ENCODE measurements around the gene ATP1A1. TPM values are rescaled to one million over a fixed set of nuclear protein-coding genes. Genes with fewer than 3 reads are reported as not detected.

The ATP1A1 gene
- polyA plus RNA-seq, 1 donor: 104 TPM

DNA sequence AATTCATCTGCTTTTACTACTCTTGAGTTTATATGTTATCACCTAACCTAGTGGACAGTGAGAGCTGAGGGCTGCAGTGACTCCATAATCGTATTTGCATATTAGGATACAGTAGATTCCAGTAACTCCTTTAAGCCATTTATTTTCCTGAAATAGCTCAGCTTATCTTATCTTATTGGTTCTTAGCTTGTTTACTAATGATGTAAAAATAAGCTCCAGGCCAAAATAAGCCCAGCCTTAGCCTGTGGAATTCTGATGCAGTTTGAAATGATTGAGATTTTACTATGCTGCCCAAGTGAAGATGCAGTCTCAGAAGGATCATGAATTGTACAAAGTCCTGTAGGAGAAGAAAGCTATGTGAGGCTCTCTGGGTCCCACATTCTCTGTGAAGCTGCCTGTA lies 18.1 kb downstream of the ATP1A1 start:
- no peak for DNase-seq (ENCODE audit: low read depth)

- DNase-seq (ENCODE audit: low read depth): no peak
Observed at GRCh38 chr1:116392717-116393404, 19.8 kb downstream of the ATP1A1 start.

- no peak for DNase-seq (ENCODE audit: low read depth)
Observed at GRCh38 chr1:116393792-116394191, 20.7 kb downstream of the ATP1A1 start.

DNA sequence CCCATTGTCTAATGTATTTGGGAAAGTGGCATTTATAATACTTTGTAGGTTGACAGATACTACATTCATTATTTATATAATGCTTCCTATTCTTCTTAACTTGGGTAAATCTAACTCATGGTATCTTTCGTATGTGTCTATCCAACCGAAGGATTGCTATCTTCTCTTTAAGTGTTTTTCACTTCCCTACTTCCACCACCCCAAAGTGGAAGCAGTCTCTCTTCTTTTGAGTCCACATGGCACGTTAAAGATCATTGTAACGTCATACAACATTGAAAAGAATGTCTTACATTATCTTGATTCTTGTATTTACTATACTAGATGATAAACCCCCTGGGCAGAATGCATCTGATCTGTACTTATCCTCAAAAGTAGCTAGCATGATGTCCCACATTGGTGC lies 21.2 kb downstream of the ATP1A1 start:
- DNase-seq (ENCODE audit: low read depth): no peak

- no peak for DNase-seq (ENCODE audit: low read depth)
Observed at GRCh38 chr1:116396769-116397168, 23.7 kb downstream of the ATP1A1 start.

- DNase-seq (ENCODE audit: low read depth): no peak
Observed at GRCh38 chr1:116397728-116398127, 24.7 kb downstream of the ATP1A1 start.

DNA sequence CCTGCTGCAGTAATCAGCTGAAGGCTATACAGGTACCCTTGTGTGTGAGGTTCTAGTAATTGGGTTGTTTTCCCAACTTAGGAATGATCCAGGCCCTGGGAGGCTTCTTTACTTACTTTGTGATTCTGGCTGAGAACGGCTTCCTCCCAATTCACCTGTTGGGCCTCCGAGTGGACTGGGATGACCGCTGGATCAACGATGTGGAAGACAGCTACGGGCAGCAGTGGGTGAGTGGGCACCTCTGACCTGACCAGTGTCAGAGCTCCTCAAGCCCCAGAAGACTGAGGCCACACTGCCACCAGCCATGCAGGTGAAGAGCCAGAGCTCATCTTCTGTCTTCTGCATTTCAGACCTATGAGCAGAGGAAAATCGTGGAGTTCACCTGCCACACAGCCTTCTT lies 27.7 kb downstream of the ATP1A1 start:
- no peak for DNase-seq (ENCODE audit: low read depth)

DNA sequence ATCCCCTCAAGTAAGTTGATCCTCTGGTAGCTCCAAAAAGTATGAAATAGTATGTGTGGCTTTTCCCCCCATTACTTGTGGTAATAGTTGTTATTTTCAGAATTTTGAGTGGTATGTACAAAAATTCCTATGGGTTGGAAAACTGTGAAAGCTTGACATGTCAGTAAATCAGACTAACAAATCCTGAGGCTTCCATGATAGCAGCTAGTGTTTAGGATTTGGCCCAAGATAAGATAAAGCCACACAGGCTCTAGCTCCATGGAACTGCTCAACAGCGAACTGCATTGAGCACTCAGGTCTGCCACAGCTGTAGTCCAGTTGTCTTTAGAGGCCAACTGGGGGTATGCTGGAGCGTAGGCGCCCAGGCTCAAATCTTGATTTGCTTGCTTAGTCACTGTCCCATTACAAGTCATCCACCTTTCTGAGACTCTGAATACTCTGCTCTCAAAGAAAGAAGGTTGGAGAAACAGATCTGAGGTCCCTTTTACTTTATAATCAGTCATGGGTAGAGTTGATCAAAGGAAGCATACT lies 28.7 kb downstream of the ATP1A1 start:
- no peak for DNase-seq (ENCODE audit: low read depth)

DNA sequence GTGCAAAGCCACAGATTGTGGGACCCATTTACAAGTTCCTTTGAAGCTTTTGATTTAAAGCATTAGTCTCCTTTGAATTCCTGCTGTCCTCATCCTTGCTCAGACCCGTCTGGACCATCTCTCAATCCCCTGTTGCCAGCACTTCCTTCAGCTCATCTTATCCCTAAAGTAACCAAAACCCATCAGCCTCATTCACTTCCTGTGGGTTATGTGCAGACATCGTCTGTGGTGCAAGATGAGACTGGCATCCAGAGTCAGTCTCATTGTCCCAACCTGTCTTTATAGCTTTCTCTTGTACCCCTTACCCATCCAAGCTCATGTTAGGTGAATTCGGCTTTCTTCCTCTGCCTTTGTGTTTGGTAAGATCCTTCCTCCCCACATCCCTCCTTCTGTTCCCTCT lies 29.3 kb downstream of the ATP1A1 start:
- no peak for DNase-seq (ENCODE audit: low read depth)

- DNase-seq (ENCODE audit: low read depth): no peak
Observed at GRCh38 chr1:116403496-116404136, 30.6 kb downstream of the ATP1A1 start.

GRCh38 chr1:116404699-116405098 lies 31.7 kb downstream of the ATP1A1 start:
- no peak for DNase-seq (ENCODE audit: low read depth)

GRCh38 chr1:116405241-116406135 lies 32.4 kb downstream of the ATP1A1 start:
- DNase-seq (ENCODE audit: low read depth): no peak

DNA sequence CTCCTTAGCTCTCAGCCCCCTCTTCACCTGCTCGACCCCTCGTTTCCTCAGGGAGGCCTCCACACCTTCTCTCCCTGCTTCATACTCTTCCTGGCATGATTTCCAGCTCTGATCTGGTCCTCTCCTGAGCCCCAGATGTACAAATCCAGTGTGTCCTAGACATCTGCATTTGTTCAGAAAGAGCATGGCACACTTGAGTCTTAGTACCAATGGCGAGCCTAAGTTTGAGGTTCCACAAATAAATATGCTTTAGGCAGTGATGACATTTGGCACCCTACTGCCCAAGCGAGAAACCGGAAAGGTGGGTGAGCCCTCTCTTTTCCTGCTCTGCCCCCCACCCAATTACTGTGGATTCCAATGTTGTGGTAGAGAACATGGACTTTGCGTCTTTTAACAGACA lies 34.0 kb downstream of the ATP1A1 start:
- DNase-seq (ENCODE audit: low read depth): no peak

DNA sequence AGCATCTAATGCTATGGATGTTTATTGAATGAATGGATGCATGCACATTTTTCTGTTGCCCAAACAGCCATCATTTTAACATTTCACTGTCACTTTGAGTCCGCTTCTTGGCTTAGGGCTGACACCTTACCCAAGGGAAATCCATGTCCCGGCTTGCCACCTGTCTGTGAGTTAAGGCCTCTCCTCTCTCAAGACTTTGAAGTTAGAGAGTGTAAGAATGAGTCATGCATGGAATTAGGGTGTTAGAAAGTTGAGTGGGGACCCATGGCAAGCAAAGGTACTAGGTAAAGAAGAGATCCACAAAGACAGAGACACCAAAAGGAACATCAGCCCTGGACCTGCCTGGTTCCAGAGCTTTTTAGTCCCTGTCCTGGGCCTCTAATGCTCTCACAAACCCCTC lies 35.1 kb downstream of the ATP1A1 start:
- no peak for DNase-seq (ENCODE audit: low read depth)

DNA sequence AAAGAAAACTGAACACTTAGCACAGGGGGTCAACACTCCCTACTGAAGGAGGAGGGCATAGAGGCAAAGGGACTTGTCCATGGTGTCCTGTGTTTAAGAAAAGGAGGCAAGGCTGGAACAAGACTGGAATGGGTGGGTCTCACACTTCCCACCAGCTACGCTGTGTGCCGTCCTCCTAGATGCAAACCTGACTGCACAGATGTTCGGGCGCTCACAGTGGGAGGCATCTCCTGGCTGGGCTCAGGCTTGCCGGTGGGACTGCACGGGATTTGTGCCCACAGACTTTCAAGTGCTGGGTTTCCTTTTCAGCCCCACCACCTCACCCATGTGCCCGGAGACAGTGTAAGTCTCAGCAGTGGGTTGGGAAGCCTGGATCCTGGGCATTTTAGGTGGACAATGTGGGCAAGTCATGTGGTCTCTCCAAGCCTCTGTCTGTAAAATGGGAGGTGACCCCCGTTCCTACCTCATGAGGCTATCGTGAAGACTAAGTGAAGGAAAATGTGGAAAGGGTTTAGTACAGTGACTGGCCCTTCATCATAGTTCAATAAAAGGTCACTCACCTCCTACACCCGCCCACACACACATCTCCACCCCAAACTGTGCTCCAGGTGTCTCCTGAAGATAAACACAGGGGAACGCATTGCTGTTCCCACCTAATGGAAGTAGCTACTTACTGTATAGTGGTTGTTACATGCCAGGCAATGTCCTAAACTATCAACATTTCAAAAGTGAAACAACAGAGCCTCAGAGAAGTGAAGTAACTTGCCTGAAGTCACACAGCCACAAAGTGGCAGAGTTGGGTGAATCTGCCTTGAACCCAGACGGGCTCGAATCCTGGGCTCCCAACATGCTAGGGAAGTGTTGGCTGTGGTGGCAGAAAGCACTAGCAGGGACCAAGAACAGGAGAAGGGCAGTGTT lies 36.0 kb downstream of the ATP1A1 start:
- no peak for DNase-seq (ENCODE audit: low read depth)

DNA sequence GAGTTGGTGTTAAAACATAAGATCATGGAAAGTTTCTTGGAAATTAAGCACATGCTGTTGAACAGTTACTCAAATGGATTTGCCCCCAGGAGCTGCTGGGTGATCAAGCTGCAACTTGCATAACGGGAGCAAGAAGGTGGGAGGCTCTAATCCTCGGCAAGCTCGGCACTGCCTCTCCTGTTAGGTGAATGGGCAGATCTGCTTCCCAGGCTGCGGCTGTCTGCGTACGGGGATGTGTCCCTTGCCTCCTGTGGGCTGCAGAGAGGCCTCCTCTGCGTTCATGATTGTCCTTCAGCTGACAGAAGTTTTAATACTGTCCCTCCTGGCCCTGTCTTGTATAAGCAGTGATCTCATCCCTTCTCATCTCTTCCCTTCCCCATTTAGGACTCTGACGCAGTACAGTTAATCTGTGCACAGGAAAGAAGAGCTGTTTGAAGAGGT lies 36.7 kb downstream of the ATP1A1 start:
- DNase-seq (ENCODE audit: low read depth): no peak

DNA sequence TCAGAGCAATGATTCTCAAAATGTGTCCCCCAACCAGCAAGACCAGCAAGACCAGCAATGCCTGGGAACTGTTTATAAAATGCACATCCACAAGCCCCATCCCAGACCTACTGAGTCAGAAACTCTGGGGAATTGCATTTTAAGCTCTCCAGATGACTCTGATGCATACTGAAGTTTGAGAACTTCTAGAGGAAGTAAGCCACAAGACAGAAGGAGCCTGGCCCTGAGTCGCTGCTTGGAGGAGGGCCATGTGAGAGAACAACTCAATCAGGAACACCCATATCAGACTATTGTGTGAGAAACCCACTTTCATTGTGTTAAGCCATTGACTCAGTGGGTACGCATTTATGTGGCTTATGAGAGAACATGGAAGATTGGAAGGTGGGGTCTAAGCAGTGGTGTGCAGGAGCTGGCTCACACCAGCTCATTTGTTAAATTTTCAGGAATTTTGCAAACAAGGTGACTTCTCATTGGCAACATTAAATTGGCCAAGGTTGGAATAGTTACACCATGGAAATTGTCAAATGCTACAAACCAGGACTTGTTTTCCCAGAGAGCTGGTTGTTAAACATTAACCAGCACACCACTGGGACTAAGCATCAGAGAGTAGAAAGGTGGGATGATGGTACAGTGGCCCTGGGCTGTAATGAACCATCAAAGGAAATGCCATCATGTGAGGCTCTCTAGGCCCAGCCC lies 38.9 kb downstream of the ATP1A1 start:
- DNase-seq (ENCODE audit: low read depth): no peak

DNA sequence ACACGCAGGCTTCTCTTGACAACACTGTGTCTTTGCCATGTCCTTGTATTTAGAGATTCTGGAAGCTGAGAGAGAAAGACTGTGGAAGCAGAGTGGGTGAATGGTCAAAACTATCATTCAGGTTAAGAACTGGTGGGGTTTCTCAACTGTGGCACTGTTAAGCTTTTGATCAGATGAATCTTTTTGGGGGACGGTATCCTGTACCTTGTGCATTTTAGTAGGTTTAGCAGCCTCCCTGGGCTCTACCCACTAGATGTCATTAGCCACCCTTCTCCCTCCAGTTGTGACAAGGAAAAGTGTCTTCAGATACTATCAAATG lies 39.4 kb downstream of the ATP1A1 start:
- DNase-seq (ENCODE audit: low read depth): no peak

DNA sequence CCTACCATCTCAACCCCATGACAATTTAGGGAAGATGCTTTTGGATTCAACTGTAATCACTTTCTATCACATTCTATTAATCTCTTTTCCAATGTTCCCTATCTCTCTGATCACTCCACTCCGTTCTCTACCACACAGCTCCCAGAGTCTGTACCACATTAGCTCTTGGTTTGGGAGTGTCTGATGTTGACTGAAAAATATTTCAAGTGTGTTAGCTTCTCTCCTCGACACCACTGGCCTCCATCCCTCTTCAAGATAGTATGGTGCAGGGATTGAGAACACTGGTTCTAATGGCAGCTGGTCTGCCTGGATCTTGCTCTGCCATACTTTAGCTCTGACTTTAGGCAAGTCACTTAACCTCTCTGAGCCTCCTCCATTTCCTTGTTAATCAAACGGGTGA lies 39.9 kb downstream of the ATP1A1 start:
- DNase-seq (ENCODE audit: low read depth): no peak

DNA sequence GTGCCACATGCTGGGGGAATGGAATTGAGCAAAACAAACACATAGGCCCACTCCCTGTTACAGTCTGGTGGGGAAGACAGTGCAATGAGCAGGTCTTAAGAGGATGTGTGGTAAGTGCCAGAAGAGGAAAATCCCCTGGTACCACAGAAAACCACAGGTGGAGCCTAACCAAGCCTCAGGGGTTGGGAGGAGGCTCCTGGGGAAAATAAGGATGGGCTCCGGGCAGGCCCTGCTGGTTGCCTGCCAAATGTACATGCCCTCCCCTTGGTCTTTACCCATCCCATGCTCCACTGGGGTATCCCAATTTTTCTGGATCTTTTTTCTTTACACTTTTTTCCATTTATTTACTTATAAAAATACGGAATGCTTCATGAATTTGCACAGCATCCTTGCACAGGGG lies 40.4 kb downstream of the ATP1A1 start:
- DNase-seq (ENCODE audit: low read depth): no peak

DNA sequence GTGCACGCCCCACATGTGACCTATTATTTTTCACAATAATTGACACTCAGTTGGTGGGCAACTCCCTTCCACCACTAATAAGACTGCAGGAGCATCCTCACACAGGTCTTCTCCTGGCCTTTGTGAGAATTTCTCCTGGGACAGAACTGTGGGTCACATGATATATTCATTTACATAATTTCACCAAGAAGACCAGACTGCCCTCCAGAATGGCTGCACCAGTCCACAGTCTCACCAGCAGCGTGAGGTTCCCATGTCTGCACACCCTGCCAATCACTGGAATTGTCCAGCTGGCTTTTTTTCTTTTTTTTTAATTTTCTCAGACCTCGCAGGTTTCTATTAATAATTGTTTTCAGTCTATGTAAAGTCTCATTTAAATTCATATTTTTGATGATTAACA lies 41.3 kb downstream of the ATP1A1 start:
- no peak for DNase-seq (ENCODE audit: low read depth)

Measured in forelimb muscle (tissue), 1 donor.